Parathyroid adenoma (tissue), 2 donors: ENCODE data around the gene UFSP1.

Experiments used
- H2AFZ ChIP-seq: fragments of 300-600 bp; sonication (generic); one replicate; pipeline ENCODE4 v1.7.0; 2017; ENCODE audit warnings: antibody characterized with exemption, mild to moderate bottlenecking
- H3K27ac ChIP-seq: fragments of 300-600 bp; sonication (generic); one replicate; pipeline ENCODE4 v1.7.0; 2017
- H3K27me3 ChIP-seq: fragments of 300-600 bp; sonication (generic); one replicate; pipeline ENCODE4 v1.7.0; 2017; ENCODE audit warnings: low read length; ENCODE audit not compliant: control insufficient read depth, insufficient read depth
- H3K36me3 ChIP-seq: fragments of 300-600 bp; sonication (generic); one replicate; pipeline ENCODE4 v1.7.0; 2017; ENCODE audit warnings: low read length; ENCODE audit not compliant: control insufficient read depth, insufficient read depth
- H3K4me1 ChIP-seq: fragments of 300-600 bp; sonication (generic); one replicate; pipeline ENCODE4 v1.7.0; 2017; ENCODE audit warnings: control low read depth
- H3K4me2 ChIP-seq: fragments of 300-600 bp; sonication (generic); one replicate; pipeline ENCODE4 v1.7.0; 2017; ENCODE audit warnings: low read length
- H3K4me3 ChIP-seq: fragments of 300-600 bp; sonication (generic); one replicate; pipeline ENCODE4 v1.7.0; 2017; ENCODE audit warnings: low read depth, low read length
- H3K79me2 ChIP-seq: fragments of 300-600 bp; sonication (generic); one replicate; pipeline ENCODE4 v1.7.0; 2017; ENCODE audit warnings: control low read depth
- H3K9ac ChIP-seq: fragments of 300-600 bp; sonication (generic); one replicate; pipeline ENCODE4 v1.7.0; 2017; ENCODE audit warnings: mild to moderate bottlenecking
- H3K9me3 ChIP-seq: fragments of 300-600 bp; sonication (generic); one replicate; pipeline ENCODE4 v1.7.0; 2017; ENCODE audit warnings: low read length; ENCODE audit not compliant: control insufficient read depth
- TF ChIP-seq, protein P1 (sequence below): fragments of 300-600 bp; sonication (generic); IDR thresholded peaks from one replicate; pipeline ENCODE4 v1.7.0; 2017; ENCODE audit warnings: antibody characterized with exemption, mild to moderate bottlenecking
- donor health status: primary hyperparathyroidism.

UFSP1 gene

DNA sequence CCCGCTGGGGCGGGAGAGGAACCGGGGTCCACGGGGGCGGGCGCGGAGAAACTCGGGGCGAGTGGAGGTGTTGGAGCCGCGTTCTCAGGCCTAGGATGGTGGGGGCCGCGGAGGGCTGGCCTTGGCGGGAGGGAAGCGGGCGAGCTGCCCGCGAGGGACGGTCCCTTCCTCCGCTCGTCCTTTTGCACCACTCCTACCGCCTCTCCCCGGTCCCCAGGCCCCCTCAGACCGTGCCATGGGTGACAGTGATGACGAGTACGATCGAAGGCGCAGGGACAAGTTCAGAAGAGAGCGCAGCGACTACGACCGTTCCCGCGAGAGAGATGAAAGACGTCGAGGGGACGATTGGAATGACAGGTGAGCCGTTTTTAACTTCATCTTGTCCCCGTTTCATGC is 14.2 kb downstream of the UFSP1 start:
- Histone ChIP-seq H3K4me2 (peak overlapping the region; percentile 92), H3K4me1 (peaks cover 16% of the 10 kb centered on the region), H3K79me2 (peaks cover 36% of the 10 kb centered on the region), H3K9ac (peak overlapping the region; percentile 96), H3K27ac (peak overlapping the region; percentile 93), H2AFZ (peak overlapping the region; percentile 90), H3K27me3 (no peaks in the 10 kb centered on the region), H3K36me3 (no peaks in the 10 kb centered on the region), H3K4me3 (peak overlapping the region; percentile 97), H3K9me3 (no peaks in the 10 kb centered on the region)
- TF ChIP-seq, protein P1, sequence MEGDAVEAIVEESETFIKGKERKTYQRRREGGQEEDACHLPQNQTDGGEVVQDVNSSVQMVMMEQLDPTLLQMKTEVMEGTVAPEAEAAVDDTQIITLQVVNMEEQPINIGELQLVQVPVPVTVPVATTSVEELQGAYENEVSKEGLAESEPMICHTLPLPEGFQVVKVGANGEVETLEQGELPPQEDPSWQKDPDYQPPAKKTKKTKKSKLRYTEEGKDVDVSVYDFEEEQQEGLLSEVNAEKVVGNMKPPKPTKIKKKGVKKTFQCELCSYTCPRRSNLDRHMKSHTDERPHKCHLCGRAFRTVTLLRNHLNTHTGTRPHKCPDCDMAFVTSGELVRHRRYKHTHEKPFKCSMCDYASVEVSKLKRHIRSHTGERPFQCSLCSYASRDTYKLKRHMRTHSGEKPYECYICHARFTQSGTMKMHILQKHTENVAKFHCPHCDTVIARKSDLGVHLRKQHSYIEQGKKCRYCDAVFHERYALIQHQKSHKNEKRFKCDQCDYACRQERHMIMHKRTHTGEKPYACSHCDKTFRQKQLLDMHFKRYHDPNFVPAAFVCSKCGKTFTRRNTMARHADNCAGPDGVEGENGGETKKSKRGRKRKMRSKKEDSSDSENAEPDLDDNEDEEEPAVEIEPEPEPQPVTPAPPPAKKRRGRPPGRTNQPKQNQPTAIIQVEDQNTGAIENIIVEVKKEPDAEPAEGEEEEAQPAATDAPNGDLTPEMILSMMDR, result no peak

DNA sequence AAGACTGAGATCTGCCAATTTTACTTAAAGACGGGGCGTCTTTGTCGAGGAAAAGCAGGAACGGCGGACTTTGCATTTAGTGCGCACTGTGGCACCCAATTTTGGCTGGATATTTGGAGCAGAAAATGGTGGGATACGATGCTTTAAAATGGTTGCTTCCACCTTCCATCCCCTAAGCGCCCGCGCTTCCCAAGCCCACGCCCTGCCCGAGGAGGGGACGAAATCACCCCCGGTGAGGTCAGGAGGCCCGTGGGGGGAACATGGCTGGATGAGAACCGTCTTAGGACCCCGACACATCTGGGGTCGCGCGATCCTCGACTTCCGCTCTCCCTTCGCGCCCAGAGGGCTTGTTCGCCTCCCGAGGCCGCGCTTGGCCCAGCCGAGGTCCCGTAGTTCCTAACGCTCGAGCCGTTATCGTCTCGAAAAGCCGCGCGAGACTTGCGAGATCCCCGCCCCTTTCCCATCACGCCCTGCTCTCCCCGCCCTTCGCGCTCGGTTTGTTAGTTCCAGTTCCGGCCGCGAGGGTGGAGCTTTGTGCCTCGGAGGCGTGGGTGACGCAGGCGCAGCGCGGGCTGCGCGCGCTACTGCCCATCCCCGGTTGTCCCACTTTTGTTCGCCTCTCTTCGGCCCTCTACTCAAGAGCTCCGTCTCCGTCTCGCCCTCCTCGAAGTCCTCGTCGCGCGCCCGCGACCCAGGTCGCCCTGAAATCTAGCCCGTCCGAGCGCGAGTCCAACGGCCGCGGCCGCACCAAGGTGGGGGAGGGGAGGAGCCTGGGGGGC is 14.7 kb downstream of the UFSP1 start, which contains the start of gene SRRT:
Gene SRRT (plus strand): TSS at position 527 of the 779 bp plus-strand sequence. CDS start 488 bp downstream, outside the sequence.
- TF ChIP-seq, protein P1, result peak; percentile 63
- H3K4me2 ChIP-seq, result peak within 1 kb of the TSS; percentile 92
- no peaks in the 10 kb centered on the region for H3K27me3 ChIP-seq
- H3K9me3 ChIP-seq, result no peaks in the 10 kb centered on the region
- H3K4me1 ChIP-seq, result peaks cover 16% of the 10 kb centered on the region
- H3K9ac ChIP-seq, result peak within 1 kb of the TSS; percentile 96
- peaks cover 34% of the 10 kb centered on the region for H3K79me2 ChIP-seq
- peak within 1 kb of the TSS; percentile 97 for H3K4me3 ChIP-seq
- H3K36me3 ChIP-seq, result no peaks in the 10 kb centered on the region
- H2AFZ ChIP-seq, result peak within 1 kb of the TSS; percentile 90
- peak within 1 kb of the TSS; percentile 93 for H3K27ac ChIP-seq

DNA sequence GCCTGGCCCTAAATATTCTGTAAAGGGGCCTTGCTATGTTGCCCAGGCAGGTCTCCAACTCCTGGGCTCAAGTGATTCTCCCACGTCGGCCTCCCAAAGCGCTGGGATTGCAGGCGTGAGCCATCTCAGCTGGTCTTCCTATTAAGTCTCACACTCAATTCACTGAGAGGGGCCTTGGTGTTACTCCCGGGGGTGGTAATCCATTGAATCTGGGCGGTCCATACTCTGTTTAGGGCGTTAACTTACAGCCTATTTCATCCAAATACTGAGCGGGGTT is 15.3 kb downstream of the UFSP1 start:
- Histone ChIP-seq H3K79me2 (peaks cover 31% of the 10 kb centered on the region), H2AFZ (peak overlapping the region; percentile 90), H3K4me3 (peak overlapping the region; percentile 97), H3K4me1 (peaks cover 16% of the 10 kb centered on the region), H3K27me3 (no peaks in the 10 kb centered on the region), H3K9ac (peak overlapping the region; percentile 82), H3K4me2 (peak overlapping the region; percentile 92), H3K9me3 (no peaks in the 10 kb centered on the region), H3K36me3 (no peaks in the 10 kb centered on the region), H3K27ac (peak overlapping the region; percentile 93)
- TF ChIP-seq, protein P1, result no peak

DNA sequence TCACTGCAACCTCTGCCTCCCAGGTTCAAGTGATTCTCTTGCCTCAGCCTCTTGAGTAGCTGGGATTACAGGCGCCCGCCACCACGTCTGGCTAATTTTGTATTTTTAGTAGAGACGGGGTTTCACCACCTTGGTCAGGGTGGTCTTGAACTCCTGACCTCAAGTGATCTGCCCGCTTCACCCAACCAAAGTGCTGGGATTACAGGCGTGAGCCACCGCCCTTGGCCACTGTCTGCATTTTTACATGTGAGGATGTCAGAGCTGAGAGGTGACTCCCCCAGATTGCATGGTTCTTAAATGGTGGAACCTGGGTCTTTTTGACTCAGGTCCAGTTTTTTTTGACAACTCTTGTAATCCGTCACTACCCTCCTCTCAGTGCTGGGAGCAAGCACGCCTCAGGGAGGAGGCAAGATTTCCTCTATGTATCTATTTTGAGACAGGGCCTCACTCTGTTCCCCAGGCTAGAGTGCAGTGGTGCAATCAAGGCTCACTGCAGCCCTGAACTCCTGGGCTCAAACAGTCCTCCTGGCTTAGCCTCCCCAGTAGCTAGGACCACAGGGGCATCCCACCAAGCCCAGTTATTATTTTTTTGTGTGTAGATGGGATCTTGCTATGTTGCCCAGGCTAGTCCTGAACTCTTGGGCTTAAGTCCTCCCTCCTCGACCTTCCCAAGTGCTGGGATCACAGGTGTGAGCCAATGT is 15.8 kb downstream of the UFSP1 start:
- H3K79me2 ChIP-seq, result peaks cover 26% of the 10 kb centered on the region
- H3K27ac ChIP-seq, result peak overlapping the region; percentile 93
- no peaks in the 10 kb centered on the region for H3K36me3 ChIP-seq
- no peaks in the 10 kb centered on the region for H3K27me3 ChIP-seq
- H3K4me2 ChIP-seq, result peak overlapping the region; percentile 92
- H3K4me3 ChIP-seq, result peak overlapping the region; percentile 97
- no peak overlapping the region for H3K9ac ChIP-seq
- no peaks in the 10 kb centered on the region for H3K9me3 ChIP-seq
- TF ChIP-seq, protein P1, result no peak
- peak overlapping the region; percentile 90 for H2AFZ ChIP-seq
- peaks cover 16% of the 10 kb centered on the region for H3K4me1 ChIP-seq
